K562 (cell line): ENCODE results near the gene EFNA5. TPM values are rescaled to one million over a fixed set of nuclear protein-coding genes. Genes with fewer than 3 reads are reported as not detected.

ENCODE experiments used
- ATAC-seq: fragments of 200-7000 bp; cut with Tn5 transposase; 3 replicates; pipeline ENCODE4 v1.9.1; 2020; ENCODE audit warnings: moderate library complexity
- BruUV-seq: library from RNA; stranded (reverse); fragments of 400-500 nt; replicated peaks from 2 replicates; lab custom pipeline; 2021; lab: Mats Ljungman, UMichigan
- CTCF ChIA-PET: fragments of 300-600 bp; formaldehyde crosslinking; extraction: SDS; loops from one replicate; lab custom pipeline; 2021; ENCODE audit warnings: low intra/inter-chr PET ratio; lab: Yijun Ruan, JAX
- POLR2A ChIA-PET: fragments of 300-600, 350-650 bp; sonication (Branson Sonifier 250); formaldehyde crosslinking; extraction: SDS; loops from one replicate; lab custom pipeline; 2021; ENCODE audit warnings: antibody characterized with exemption, inconsistent platforms; lab: Yijun Ruan, JAX
- DNase-seq, 4 experiments: peaks; one replicate each; pipeline versions ENCODE4 v3.0.0 to v3.0.0-alpha.2; 2011 to 2018; ENCODE audit warnings: low spot score in 3 of 4, mixed read lengths in 3 of 4; ENCODE audit errors: extremely low read depth in 1 of 4
- FAIRE-seq: peaks from 2 replicates; lab custom pipeline; 2011; peaks lifted over from hg19 to GRCh38; lab: Jason Lieb, UNC
- H2AFZ ChIP-seq: 2 replicates; pipeline ENCODE4 v1.6.0; 2011; ENCODE audit warnings: low read depth, low read length, control low read depth, inconsistent platforms
- H3K27ac ChIP-seq: fragments of 200-600 bp; 3 replicates; pipeline ENCODE4 v1.8.0; 2011; ENCODE audit warnings: low read depth, mild to moderate bottlenecking, control low read depth, inconsistent platforms, low read length, moderate library complexity, mixed read lengths; ENCODE audit errors: extremely low read depth
- H3K27me3 ChIP-seq, 2 experiments: fragments of 300-600 bp in 1 of 2; 2 replicates in 1 of 2; 3 replicates in 1 of 2; pipeline versions ENCODE4 v1.6.0 to v1.8.0; 2011; ENCODE audit warnings: inconsistent platforms in 2 of 2, low read length in 2 of 2, mild to moderate bottlenecking in 1 of 2, mixed read lengths in 1 of 2, moderate library complexity in 1 of 2; ENCODE audit not compliant: control insufficient read depth in 2 of 2, insufficient read depth in 2 of 2
- H3K36me3 ChIP-seq: fragments of 300-600 bp; 3 replicates; pipeline ENCODE4 v1.8.0; 2011; ENCODE audit warnings: mild to moderate bottlenecking, low read length, inconsistent platforms; ENCODE audit not compliant: control insufficient read depth, insufficient read depth
- H3K4me1 ChIP-seq, 2 experiments: fragments of 200-600 bp in 1 of 2; replicated peaks in 1 of 2; 2 replicates in 1 of 2; 3 replicates in 1 of 2; pipeline versions ENCODE4 v1.5.1 to v1.8.0; 2011; ENCODE audit warnings: inconsistent platforms in 2 of 2, low read length in 2 of 2, mild to moderate bottlenecking in 1 of 2, mixed read lengths in 1 of 2, moderate library complexity in 1 of 2; ENCODE audit not compliant: control insufficient read depth in 2 of 2, insufficient read depth in 2 of 2
- H3K4me2 ChIP-seq: 2 replicates; pipeline ENCODE4 v1.6.1; 2011; ENCODE audit warnings: low read length, control low read depth, inconsistent platforms, mixed read lengths; ENCODE audit not compliant: insufficient read depth
- H3K4me3 ChIP-seq: fragments of 200-600 bp; sonication (generic), shearing (Covaris generic); 2 replicates; pipeline ENCODE4 v1.5.1; 2016; ENCODE audit warnings: control low read depth, inconsistent platforms
- H3K79me2 ChIP-seq: fragments of 200-600 bp; 3 replicates; pipeline ENCODE4 v1.8.0; 2011; ENCODE audit warnings: low read length, inconsistent platforms; ENCODE audit not compliant: control insufficient read depth, insufficient read depth
- H3K9ac ChIP-seq, 2 experiments: 2 replicates each; pipeline versions ENCODE4 v1.6.0 to v1.6.1; 2011; ENCODE audit warnings: low read depth in 2 of 2, low read length in 2 of 2, control low read depth in 1 of 2, inconsistent platforms in 1 of 2, mild to moderate bottlenecking in 1 of 2, mixed read lengths in 1 of 2; ENCODE audit not compliant: insufficient read depth in 1 of 2
- H3K9me1 ChIP-seq: one replicate; pipeline ENCODE4 v1.6.0; 2011; ENCODE audit warnings: inconsistent platforms, mild to moderate bottlenecking, low read length, moderate library complexity; ENCODE audit not compliant: control insufficient read depth, insufficient read depth
- H3K9me3 ChIP-seq: replicated peaks from 2 replicates; pipeline ENCODE4 v1.5.1; 2011; ENCODE audit warnings: low read depth, low read length, inconsistent platforms; ENCODE audit not compliant: control insufficient read depth, insufficient read depth
- H4K20me1 ChIP-seq: replicated peaks from 2 replicates; pipeline ENCODE4 v1.6.1; 2011; ENCODE audit warnings: low read length, inconsistent platforms, mixed read lengths; ENCODE audit not compliant: control insufficient read depth, insufficient read depth
- CCNT2 ChIP-seq: IDR thresholded peaks from 2 replicates; pipeline ENCODE4 v1.6.1; 2011; ENCODE audit warnings: borderline replicate concordance, low read depth, mild to moderate bottlenecking, moderate library complexity, mixed read lengths, low read length; ENCODE audit not compliant: insufficient read length; ENCODE audit errors: extremely low read depth
- ELF2 ChIP-seq: fragments of 250-450 bp; sonication (Bioruptor Pico); IDR thresholded peaks from 2 replicates; pipeline ENCODE4 v1.5.0; 2021; ENCODE audit warnings: mild to moderate bottlenecking
- FOSL1 ChIP-seq: fragments of 200-800 bp; sonication (Bioruptor generic); conservative IDR thresholded peaks from 2 replicates; pipeline ENCODE4 v1.6.1; 2016; ENCODE audit warnings: missing genetic modification characterization, missing compliant biosample characterization
- MAFF ChIP-seq: IDR thresholded peaks from 2 replicates; pipeline ENCODE4 v1.6.1; 2012; ENCODE audit warnings: low read length, improper control_type of control experiment
- NFE2L1 ChIP-seq: fragments of 450-650 bp; IDR thresholded peaks from 2 replicates; pipeline ENCODE4 v1.6.1; 2016; ENCODE audit warnings: missing genetic modification characterization, low read depth, mild to moderate bottlenecking, missing compliant biosample characterization, moderate library complexity, borderline replicate concordance
- PML ChIP-seq: IDR thresholded peaks from 2 replicates; pipeline ENCODE4 v1.6.1; 2012; ENCODE audit warnings: low read length, inconsistent platforms
- SAFB ChIP-seq: fragments of 200-400 bp; formaldehyde crosslinking; IDR thresholded peaks from 2 replicates; pipeline ENCODE4 v1.6.1; 2017; ENCODE audit warnings: low read depth, low read length, borderline replicate concordance
- WGBS: fragments of 100-300 bp; shearing (Covaris generic); methylation state at CpG from one replicate; pipeline ENCODE4 v1.1.6; 2016; ENCODE audit warnings: low coverage, mixed read lengths; ENCODE audit not compliant: insufficient coverage; ENCODE audit errors: missing lambda C conversion rate; 5-methylcytosine and 5-hydroxymethylcytosine counted together
- in situ Hi-C: fragments of 300-500 bp; cut with MboI; formaldehyde crosslinking; loops from 4 replicates; pipeline ENCODE4 v1.15.0; 2018; ENCODE audit warnings: inconsistent platforms, mixed read lengths
- intact Hi-C: fragments of 100-400 bp; cut with micrococcal nuclease; formaldehyde crosslinking; loops from 2 replicates; pipeline ENCODE4 v1.14.2; 2022
- polyA plus RNA-seq, 8 experiments: library from polyadenylated mRNA; depleted of rRNA in 4 of 8; stranded (reverse) in 5 of 8; unstranded in 3 of 8; fragments of >200 nt; fragmentation: Nextera tagmentation in 2 of 8; fragmentation: Illumina TruSeq in 1 of 8; extraction: Ambion mirVana in 2 of 8; extraction: Trizol in 1 of 8; gene quantifications; 2 replicates each; pipeline versions ENCODE4 v1.2.1 to v1.2.3, GENCODE V29; 2011 to 2014; ENCODE audit warnings: inconsistent platforms in 1 of 8, missing spikeins in 1 of 8
- total RNA-seq, 7 experiments: library from RNA; depleted of rRNA in 6 of 7; stranded (reverse); fragments of >200 nt in 6 of 7; fragmentation: Illumina TruSeq in 2 of 7; extraction: Trizol in 2 of 7; gene quantifications; 2 replicates each; pipeline versions ENCODE4 v1.2.1 to v1.2.3, GENCODE V29; 2011 to 2021; ENCODE audit warnings: low replicate concordance in 1 of 7
- TF ChIP-seq, protein P1 (sequence below): fragments of 450-650 bp; IDR thresholded peaks from 2 replicates; pipeline ENCODE4 v1.6.1; 2016; ENCODE audit warnings: borderline replicate concordance
- TF ChIP-seq, protein P2 (sequence below), 2 experiments: fragments of 450-650 bp in 1 of 2; IDR thresholded peaks; 2 replicates each; pipeline ENCODE4 v1.6.1; 2011 to 2017; ENCODE audit warnings: low read depth in 2 of 2, antibody characterized with exemption in 1 of 2, borderline replicate concordance in 1 of 2, low read length in 1 of 2, mild to moderate bottlenecking in 1 of 2, mixed read lengths in 1 of 2; ENCODE audit not compliant: control insufficient read depth in 1 of 2
- TF ChIP-seq, protein P3 (sequence below): sonication (generic); formaldehyde crosslinking; IDR thresholded peaks from 2 replicates; pipeline ENCODE4 v1.5.0; 2020; ENCODE audit warnings: missing genetic modification reagents
- TF ChIP-seq, protein P4 (sequence below): fragments of 250-450 bp; sonication (Bioruptor Pico); IDR thresholded peaks from 2 replicates; pipeline ENCODE4 v1.6.1; 2021; ENCODE audit warnings: mild to moderate bottlenecking

The EFNA5 gene
- total and polyA plus RNA-seq, 9 of the 15 experiments (the other 6 are each of a cell fraction or from before 2014, with no cell fraction given): 0.20 TPM; not detected in 8

DNA sequence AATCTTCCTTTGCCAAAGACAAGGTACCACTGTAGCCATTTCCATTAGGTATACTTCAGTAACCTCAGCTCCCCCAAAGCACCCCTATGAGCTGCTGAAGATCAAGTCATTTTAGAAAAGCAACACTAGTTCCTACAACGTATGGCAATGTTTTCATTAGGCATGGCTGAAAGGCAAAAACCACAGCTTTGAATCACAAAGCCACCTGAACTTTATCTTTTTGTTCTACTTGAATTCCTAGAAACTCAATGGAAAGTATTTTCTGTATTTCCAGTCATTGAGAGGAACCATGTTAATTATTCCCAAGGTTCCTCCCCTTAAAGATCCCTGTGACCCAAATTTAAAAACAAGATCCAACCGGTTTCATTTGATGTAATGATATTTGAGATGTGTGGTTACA is 152.1 kb downstream of the EFNA5 start:
- FAIRE-seq (no peak), DNase-seq (no peak), ATAC-seq (no peak)
- Histone ChIP-seq H3K4me3 (no peak overlapping the region), H2AFZ (no peak overlapping the region)
- in situ Hi-C loops: no loop called here
- CTCF ChIA-PET: no interaction called here
- TF ChIP-seq FOSL1 (no peak), MAFF (no peak), NFE2L1 (tag) (no peak), CCNT2 (no peak), ELF2 (CRISPR knock-in tag) (no peak), PML (no peak), SAFB (no peak)
- TF ChIP-seq, protein P1, sequence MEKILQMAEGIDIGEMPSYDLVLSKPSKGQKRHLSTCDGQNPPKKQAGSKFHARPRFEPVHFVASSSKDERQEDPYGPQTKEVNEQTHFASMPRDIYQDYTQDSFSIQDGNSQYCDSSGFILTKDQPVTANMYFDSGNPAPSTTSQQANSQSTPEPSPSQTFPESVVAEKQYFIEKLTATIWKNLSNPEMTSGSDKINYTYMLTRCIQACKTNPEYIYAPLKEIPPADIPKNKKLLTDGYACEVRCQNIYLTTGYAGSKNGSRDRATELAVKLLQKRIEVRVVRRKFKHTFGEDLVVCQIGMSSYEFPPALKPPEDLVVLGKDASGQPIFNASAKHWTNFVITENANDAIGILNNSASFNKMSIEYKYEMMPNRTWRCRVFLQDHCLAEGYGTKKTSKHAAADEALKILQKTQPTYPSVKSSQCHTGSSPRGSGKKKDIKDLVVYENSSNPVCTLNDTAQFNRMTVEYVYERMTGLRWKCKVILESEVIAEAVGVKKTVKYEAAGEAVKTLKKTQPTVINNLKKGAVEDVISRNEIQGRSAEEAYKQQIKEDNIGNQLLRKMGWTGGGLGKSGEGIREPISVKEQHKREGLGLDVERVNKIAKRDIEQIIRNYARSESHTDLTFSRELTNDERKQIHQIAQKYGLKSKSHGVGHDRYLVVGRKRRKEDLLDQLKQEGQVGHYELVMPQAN: no peak
- TF ChIP-seq, protein P2, sequence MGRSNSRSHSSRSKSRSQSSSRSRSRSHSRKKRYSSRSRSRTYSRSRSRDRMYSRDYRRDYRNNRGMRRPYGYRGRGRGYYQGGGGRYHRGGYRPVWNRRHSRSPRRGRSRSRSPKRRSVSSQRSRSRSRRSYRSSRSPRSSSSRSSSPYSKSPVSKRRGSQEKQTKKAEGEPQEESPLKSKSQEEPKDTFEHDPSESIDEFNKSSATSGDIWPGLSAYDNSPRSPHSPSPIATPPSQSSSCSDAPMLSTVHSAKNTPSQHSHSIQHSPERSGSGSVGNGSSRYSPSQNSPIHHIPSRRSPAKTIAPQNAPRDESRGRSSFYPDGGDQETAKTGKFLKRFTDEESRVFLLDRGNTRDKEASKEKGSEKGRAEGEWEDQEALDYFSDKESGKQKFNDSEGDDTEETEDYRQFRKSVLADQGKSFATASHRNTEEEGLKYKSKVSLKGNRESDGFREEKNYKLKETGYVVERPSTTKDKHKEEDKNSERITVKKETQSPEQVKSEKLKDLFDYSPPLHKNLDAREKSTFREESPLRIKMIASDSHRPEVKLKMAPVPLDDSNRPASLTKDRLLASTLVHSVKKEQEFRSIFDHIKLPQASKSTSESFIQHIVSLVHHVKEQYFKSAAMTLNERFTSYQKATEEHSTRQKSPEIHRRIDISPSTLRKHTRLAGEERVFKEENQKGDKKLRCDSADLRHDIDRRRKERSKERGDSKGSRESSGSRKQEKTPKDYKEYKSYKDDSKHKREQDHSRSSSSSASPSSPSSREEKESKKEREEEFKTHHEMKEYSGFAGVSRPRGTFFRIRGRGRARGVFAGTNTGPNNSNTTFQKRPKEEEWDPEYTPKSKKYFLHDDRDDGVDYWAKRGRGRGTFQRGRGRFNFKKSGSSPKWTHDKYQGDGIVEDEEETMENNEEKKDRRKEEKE (IDR thresholded peaks at IDR 0.05; ENCODE audit: borderline replicate concordance in 1 of 2, control insufficient read depth in 1 of 2, low read depth in 2 of 2, low read length in 1 of 2): no peak
- TF ChIP-seq, protein P3, sequence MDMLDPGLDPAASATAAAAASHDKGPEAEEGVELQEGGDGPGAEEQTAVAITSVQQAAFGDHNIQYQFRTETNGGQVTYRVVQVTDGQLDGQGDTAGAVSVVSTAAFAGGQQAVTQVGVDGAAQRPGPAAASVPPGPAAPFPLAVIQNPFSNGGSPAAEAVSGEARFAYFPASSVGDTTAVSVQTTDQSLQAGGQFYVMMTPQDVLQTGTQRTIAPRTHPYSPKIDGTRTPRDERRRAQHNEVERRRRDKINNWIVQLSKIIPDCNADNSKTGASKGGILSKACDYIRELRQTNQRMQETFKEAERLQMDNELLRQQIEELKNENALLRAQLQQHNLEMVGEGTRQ (CRISPR knock-in tag): no peak
- TF ChIP-seq, protein P4, sequence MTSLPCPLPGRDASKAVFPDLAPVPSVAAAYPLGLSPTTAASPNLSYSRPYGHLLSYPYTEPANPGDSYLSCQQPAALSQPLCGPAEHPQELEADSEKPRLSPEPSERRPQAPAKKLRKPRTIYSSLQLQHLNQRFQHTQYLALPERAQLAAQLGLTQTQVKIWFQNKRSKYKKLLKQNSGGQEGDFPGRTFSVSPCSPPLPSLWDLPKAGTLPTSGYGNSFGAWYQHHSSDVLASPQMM (CRISPR knock-in tag): no peak
- TF ChIP-seq, all 486 proteins: peak for 0
- no peak overlapping the region for H3K4me2 ChIP-seq
- WGBS: 0% methylated on average over 2 of the region's 2 CpGs
- no peaks in the 10 kb centered on the region for H3K9me3 ChIP-seq
- no peaks in the 10 kb centered on the region for H3K27me3 ChIP-seq
- no peaks in the 10 kb centered on the region for H3K36me3 ChIP-seq
- H3K4me1 ChIP-seq: no peaks in the 10 kb centered on the region
- POLR2A ChIA-PET: no interaction called here
- no TSS peak for BruUV-seq
- H3K27ac ChIP-seq: no peak overlapping the region
- intact Hi-C loops: no loop called here
- H3K79me2 ChIP-seq: no peaks in the 10 kb centered on the region
- H3K9me1 ChIP-seq: no peaks in the 10 kb centered on the region
- no peak overlapping the region for H3K9ac ChIP-seq
- no peaks in the 10 kb centered on the region for H4K20me1 ChIP-seq
